ENCODE results near the gene SENP6.
"Not testable (repeated sequence)": the region's sequence is repeated elsewhere in the genome, so short reads cannot be mapped to it uniquely, and the experiment has no call there.

Gene SENP6, protein sequence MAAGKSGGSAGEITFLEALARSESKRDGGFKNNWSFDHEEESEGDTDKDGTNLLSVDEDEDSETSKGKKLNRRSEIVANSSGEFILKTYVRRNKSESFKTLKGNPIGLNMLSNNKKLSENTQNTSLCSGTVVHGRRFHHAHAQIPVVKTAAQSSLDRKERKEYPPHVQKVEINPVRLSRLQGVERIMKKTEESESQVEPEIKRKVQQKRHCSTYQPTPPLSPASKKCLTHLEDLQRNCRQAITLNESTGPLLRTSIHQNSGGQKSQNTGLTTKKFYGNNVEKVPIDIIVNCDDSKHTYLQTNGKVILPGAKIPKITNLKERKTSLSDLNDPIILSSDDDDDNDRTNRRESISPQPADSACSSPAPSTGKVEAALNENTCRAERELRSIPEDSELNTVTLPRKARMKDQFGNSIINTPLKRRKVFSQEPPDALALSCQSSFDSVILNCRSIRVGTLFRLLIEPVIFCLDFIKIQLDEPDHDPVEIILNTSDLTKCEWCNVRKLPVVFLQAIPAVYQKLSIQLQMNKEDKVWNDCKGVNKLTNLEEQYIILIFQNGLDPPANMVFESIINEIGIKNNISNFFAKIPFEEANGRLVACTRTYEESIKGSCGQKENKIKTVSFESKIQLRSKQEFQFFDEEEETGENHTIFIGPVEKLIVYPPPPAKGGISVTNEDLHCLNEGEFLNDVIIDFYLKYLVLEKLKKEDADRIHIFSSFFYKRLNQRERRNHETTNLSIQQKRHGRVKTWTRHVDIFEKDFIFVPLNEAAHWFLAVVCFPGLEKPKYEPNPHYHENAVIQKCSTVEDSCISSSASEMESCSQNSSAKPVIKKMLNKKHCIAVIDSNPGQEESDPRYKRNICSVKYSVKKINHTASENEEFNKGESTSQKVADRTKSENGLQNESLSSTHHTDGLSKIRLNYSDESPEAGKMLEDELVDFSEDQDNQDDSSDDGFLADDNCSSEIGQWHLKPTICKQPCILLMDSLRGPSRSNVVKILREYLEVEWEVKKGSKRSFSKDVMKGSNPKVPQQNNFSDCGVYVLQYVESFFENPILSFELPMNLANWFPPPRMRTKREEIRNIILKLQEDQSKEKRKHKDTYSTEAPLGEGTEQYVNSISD

DNA sequence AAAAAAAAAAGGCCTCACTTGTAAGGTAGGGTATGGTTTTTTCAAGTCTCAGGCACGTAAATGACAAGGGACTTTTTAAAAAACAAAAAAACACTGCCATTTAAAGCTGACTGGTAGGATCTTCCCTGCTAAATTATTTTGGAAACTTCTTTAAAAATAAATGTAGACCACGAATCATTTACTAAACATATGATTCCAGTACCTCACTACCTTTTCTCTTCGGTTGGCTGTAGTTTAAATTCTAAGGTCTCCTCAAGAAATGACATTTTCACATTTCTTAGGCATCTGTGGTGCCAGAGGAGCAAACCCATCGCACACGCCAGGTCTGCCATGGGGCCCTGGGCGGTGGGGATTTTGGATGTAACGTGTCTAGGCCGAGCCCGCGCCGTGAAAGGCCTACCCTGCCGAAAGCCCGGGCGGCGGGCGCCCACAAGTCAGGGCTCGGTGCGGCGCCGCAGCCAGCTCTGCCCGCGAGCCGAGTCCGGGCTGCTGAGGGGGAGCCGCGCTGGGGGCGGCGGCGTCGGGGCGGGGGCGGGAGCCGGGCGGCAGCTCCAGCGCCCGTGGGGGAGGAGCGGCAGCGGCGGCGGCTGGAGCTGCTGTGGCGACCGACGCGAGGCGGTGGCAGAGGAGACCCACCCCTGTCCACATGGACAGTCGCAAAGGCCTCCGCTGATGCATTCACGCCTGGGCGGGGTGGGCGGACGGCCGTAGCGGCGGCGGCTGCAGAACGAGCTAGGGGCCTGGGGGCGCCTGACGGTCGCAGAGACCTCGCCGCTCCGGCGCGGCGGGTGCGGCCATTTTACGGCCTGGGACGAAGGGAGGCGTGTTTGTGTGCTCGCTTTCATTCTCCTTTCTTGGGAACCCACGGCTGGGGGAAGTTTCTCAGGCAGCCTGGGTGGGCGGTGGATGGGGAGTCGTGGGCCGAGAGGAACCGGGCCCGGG, at the start of gene SENP6:
Gene SENP6, plus strand, starts transcription at position 577 of the 942 bp plus-strand sequence. CDS start 645 bp downstream, outside the sequence.
- peak; percentile 35 to 56 (median 44) for DNase-seq (ENCODE audit: low read depth in 3 of 3)

GRCh38 chr6:75556240-75556639, 45.4 kb upstream of the SENP6 start:
- no peak for DNase-seq (ENCODE audit: low read depth in 3 of 3)

DNA sequence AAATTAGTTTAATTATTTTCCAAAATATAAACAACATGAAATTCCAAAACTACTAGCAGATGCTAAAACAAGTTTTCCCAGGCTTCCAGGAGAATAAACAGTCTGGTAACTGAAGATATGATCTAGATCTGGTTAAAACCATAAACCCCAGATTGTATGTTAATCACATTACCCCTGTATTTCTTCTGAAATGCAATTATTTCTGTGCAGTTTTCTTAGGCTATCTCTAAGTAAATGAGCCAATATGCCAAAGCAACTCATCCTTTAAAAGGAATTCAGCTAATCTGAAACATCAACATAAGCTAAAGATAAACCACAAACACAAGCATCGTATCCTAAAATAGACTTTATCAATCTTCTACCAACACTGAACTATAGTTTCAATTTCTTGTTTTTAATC, 44.6 kb upstream of the SENP6 start:
- DNase-seq (ENCODE audit: low read depth in 3 of 3) = no peak

DNA sequence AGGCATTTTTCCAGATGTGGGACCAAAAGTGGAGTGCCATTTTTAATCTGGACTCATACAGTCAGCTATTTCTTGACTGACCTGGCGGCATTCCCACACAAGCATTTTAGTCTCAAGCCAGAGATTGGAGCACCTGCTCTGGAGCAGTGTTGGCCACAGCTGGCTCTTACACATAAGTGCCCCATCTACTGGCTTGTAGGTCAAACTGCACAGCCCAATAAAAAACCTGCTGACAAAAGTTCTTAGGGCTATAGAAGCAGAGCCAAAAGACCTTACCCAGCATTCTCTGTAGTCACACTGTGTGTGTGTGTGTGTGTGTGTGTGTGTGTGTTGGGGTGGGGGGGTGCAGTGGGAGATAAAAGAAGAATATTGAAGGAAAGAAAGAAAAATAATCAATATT, 38.6 kb upstream of the SENP6 start:
- DNase-seq (ENCODE audit: low read depth in 3 of 3) = no peak

DNA sequence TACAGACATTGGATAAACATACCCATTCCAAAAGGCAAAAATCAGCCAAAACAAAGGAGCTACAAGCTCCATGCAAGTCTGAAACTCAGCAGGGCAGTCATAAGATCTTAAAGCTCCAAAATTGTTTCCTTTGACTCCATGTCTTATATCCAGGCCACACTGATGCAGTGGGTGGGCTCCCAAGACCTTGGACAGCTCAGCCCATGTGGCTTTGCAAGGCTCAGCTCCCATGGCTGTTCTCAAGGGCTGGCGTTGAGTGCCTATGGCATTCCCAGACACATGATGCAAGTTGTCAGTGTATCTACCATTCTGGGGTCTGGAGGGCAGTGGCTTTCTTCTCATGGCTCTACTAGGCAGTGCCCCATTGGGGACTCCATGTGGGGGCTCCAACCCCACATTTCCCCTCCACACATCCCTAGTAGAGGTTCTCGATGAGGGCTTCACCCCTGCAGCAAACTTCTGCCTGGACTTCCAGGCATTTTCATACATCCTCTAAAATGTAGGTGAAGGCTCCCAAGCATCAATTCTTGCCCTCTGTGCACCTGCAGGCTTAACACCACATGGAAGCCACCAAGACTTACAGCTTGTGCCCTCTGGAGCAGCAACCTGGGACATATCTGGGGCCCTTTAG, 35.4 kb upstream of the SENP6 start:
- no peak for DNase-seq (ENCODE audit: low read depth in 3 of 3)

DNA sequence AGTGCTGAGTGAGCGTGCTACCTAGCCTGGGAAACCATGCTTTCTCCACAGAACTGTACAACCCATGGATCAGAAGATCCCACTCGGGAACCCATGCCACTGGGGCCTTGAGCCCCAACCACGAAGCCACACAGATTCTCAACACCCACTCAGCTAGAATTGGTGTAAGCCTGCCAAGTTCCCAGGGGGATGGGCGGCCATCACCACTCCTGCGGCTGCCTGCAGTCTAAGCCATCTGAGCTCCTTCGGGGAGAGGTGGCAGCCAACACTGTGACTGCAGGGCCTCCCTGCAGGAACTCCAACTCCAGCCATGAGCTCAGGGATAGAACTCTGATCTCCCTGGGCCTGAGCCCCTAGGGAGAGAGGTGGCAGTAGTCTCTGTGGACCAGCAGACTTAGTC, 33.6 kb upstream of the SENP6 start:
- DNase-seq (ENCODE audit: low read depth in 3 of 3) = no peak

DNA sequence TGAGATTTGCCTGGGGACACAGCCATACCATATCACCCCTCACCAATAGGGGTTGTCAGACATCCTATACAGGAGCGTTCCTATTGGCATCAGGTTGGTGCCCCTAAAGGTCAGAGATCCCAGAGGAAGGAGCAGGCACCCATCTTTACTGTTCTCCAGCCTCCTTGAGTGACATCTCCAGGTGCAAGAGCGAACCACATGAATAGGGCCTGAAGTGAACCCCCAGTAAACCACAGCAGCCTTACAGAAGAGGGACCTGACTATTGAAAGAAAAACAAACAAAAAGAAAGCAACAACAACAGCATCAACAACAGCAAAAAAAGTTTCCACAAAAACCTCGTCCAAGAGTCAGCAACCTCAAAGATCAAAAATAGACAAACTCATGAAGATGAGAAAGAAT, 32.7 kb upstream of the SENP6 start:
- DNase-seq (ENCODE audit: low read depth in 3 of 3) = no peak

DNA sequence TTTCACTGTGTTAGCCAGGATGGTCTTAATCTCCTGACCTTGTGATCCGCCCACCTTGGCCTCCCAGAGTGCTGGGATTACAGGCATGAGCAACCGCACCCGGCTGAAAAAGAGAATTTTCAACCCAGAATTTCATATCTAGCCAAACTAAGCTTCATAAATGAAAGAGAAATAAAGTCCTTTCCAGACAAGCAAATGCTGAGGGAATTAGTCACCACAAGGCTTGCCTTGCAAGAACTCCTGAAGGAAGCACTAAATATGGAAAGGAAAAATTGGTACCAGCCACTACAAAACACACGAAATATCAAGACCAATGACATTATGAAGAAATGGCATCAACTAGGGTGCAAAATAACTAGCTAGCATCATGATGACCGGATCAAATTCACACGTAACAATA, 31.0 kb upstream of the SENP6 start:
- not testable (repeated sequence) for DNase-seq (ENCODE audit: low read depth in 3 of 3)

DNA sequence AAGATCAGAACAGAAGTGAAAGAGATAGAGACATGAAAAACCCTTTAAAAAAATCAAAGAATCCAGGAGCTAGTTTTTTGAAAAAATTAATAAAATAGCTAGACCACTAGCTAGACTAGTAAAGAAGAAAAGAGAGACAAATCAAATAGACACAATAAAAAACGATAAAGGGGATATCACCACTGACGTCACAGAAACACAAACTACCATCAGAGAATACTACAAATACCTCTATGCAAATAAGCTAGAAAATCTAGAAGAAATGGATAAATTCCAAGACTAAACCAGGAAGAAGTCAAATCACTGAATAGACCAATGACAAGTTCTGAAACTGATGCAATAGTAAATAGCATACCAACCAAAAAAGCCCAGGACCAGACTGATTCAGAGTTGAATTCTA, 29.6 kb upstream of the SENP6 start:
- no peak for DNase-seq (ENCODE audit: low read depth in 3 of 3)

DNA sequence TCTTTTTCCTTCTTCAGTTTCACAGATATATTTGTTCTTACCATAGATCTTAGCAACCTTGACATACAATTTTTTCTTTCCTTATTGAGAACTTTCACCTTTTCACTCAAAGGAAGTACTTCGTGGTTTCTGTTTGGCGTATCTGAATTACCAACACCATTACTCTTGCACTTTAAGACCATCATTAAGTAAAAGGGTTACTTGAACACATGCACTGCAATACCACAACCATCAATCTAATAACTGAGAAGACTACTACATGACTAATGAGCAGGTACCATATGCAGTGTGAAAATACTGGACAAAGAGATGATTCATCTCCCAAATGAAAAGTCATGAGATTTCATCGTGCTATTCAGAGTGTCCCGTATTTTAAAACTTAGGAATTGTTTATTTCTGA, 21.7 kb upstream of the SENP6 start:
- DNase-seq (ENCODE audit: low read depth in 3 of 3) = no peak

DNA sequence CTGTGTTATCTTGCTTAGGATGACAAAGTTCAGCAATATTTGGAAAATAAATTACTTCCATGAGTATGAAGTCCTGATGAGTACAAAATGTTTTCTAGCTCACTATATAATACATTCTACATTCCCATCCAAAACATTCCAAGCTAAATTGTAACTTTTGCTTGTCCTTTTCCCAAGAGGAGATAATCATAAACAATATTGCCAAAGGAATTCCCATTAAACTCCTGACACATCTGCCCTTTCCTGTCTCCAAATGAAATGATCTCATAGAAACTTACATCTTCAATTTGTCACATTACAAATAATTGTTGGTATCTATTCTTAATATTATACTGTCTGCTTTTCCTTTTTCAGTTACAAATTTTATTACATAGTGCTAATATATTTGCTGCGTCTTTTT, 20.4 kb upstream of the SENP6 start:
- DNase-seq (ENCODE audit: low read depth in 3 of 3) = no peak

DNA sequence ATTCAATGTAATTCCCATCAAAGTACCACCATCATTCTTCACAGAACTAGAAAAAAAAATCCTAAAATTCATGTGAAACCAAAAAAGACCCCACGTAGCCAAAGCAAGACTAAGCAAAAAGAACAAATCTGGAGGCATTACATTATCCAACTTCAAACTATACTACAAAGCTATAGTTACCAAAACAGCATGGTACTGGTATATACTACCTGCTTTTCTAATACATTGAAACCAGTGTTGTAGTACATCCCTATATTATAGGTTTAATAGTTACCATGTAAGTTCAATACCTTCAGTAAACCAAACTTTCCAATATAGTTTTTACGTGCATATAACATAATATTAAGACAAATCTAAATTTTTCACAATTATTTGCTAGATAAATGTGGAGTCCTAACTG, 17.1 kb upstream of the SENP6 start:
- DNase-seq (ENCODE audit: low read depth in 3 of 3) = not testable (repeated sequence)

- DNase-seq (ENCODE audit: low read depth in 3 of 3) = no peak
Measured at GRCh38 chr6:75588948-75589347, 12.7 kb upstream of the SENP6 start.

GRCh38 chr6:75590370-75590769, 11.3 kb upstream of the SENP6 start:
- no peak for DNase-seq (ENCODE audit: low read depth in 3 of 3)

DNA sequence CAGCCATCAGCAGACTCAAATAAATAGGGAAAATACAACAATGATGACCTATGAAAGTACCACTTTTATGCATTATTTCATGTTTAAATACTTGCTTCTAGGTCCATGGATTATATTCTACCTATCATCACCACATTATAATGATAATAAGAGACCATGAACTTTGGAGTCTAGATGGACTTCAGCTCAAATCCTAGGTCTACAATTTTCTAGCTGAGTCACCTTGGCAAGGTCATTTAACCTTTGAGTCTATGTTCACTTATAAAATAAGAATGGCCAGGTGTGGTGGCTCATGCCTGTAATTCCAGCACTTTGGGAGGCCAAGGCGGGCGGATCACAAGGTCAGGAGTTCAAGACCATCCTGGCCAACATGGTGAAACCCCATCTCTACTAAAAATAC, 5.3 kb upstream of the SENP6 start:
- DNase-seq (ENCODE audit: low read depth in 3 of 3) = not testable (repeated sequence)

DNA sequence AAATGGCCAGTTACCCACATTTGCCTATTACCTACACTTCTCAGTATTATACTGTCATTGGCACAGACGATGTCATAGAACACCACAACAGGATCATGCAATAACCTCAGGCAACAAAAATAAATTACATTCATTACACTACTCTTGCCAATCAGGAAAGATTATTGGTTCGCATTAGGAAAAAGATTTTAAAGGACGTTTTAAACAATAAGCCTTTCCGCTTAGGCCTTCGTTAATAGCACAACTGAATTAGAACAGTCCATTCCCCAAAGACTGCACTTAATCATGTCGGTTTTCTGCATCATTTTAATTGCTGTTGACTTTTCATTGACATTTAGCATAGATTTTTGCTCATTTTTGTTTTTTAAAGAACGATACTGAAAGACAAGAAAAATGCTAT, 912 bp upstream of the SENP6 start:
- no peak for DNase-seq (ENCODE audit: low read depth in 3 of 3)

DNA sequence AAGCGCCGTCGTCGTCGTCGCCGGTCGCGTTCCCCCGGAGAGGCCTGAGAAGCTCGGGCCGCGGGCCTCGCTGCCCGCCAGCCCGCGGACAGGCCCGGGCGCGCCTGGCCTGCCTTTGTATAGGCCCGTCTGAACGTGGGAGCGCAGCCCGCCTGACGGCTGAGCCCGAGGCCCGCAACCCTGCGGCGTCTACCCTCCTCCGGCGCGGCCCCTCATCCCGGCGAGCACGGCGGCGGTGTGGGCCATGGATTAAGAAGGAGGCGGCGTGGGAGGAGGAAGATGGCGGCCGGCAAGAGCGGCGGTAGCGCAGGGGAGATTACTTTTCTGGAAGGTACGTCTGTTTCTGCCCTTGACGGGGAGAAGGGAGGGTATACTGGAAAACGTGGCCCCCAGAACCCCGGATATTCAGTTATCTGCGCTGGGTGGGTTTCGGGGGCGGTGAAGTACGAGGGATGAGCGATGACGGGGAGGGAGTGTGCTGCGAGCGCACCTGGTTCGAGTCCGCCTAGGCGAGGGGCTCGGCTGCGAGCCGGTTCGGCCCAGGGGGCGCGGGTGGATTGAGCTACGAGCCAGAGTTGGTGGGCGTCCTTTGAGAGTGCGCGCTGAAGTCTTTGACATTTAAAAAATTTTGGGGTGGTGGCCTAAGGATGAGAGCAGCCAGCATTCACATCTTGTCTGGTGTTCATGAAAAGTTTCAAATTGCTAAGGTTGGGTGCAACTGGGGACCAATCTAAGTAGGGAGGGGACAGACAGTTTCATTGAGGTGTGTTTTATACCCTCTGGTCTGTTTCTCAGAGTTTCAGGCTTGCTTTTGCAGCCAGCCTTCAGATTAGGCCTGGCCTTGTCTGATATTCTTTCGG, 796 bp downstream of the SENP6 start:
- peak; percentile 20 to 64 (median 29) for DNase-seq (ENCODE audit: low read depth in 3 of 3)

DNA sequence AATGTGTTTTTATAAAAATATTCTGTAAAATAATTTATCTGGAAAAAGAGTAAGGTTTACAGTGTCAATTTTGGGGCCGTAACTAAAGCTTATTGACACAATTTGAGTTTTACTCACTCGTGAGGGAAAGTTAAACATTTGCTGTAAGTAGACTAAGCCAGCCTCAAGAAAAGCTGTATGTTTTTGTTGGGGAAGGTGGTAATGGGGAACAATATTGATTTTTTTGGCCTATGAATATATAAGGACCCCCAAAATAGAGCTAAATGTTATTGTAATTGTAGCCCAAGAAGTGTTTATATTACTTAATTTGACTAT, 1.4 kb downstream of the SENP6 start:
- DNase-seq (ENCODE audit: low read depth in 3 of 3) = no peak

- no peak for DNase-seq (ENCODE audit: low read depth in 3 of 3)
Measured at GRCh38 chr6:75604294-75604693, 2.6 kb downstream of the SENP6 start.

GRCh38 chr6:75605635-75606034, 4.0 kb downstream of the SENP6 start:
- no peak for DNase-seq (ENCODE audit: low read depth in 3 of 3)
